DOHH2 (cell line): Measurements from ENCODE around the gene MYO6.

ENCODE experiments used
- H3F3A ChIP-seq: fragments of 200-600 bp; sonication (generic), shearing (Covaris generic); 2 replicates; pipeline ENCODE4 v1.6.0; 2016; ENCODE audit warnings: antibody characterized with exemption, mild to moderate bottlenecking; ENCODE audit not compliant: control insufficient read depth, insufficient read depth
- H3K27ac ChIP-seq: fragments of 200-600 bp; sonication (generic); 2 replicates; pipeline ENCODE4 v1.5.1; 2014; ENCODE audit warnings: low read depth, mild to moderate bottlenecking, low read length, moderate library complexity
- H3K27me3 ChIP-seq: fragments of 200-600 bp; sonication (generic); 2 replicates; pipeline ENCODE4 v1.6.1; 2014; ENCODE audit warnings: mild to moderate bottlenecking, low read length, mixed read lengths; ENCODE audit not compliant: control insufficient read depth
- H3K36me3 ChIP-seq: fragments of 200-600 bp; sonication (generic); 2 replicates; pipeline ENCODE4 v1.6.1; 2014; ENCODE audit warnings: mild to moderate bottlenecking, low read length, moderate library complexity, mixed read lengths; ENCODE audit not compliant: control insufficient read depth
- H3K4me1 ChIP-seq: fragments of 200-600 bp; sonication (generic); 2 replicates; pipeline ENCODE4 v1.6.1; 2014; ENCODE audit warnings: mild to moderate bottlenecking, low read length, mixed read lengths; ENCODE audit not compliant: control insufficient read depth
- H3K4me2 ChIP-seq: fragments of 200-600 bp; sonication (generic); 2 replicates; pipeline ENCODE4 v1.6.0; 2014; ENCODE audit warnings: mild to moderate bottlenecking, low read length, moderate library complexity
- H3K4me3 ChIP-seq: fragments of 200-600 bp; sonication (generic); 2 replicates; pipeline ENCODE4 v1.5.1; 2014; ENCODE audit warnings: mild to moderate bottlenecking, low read length, mixed read lengths
- H3K79me2 ChIP-seq: fragments of 200-600 bp; sonication (generic); 2 replicates; pipeline ENCODE4 v1.6.1; 2014; ENCODE audit warnings: mild to moderate bottlenecking, low read length, mixed read lengths; ENCODE audit not compliant: control insufficient read depth
- H3K9me2 ChIP-seq: fragments of 200-600 bp; sonication (generic); replicated peaks from 2 replicates; pipeline ENCODE4 v1.6.1; 2014; ENCODE audit warnings: mild to moderate bottlenecking, low read length, mixed read lengths; ENCODE audit not compliant: control insufficient read depth
- H3K9me3 ChIP-seq: fragments of 200-600 bp; sonication (generic); 2 replicates; pipeline ENCODE4 v1.6.1; 2014; ENCODE audit warnings: antibody characterized with exemption, low read length, mixed read lengths; ENCODE audit not compliant: control insufficient read depth, insufficient read depth
- H4K20me1 ChIP-seq: fragments of 200-600 bp; sonication (generic); 2 replicates; pipeline ENCODE4 v1.6.0; 2014; ENCODE audit warnings: low read depth, mild to moderate bottlenecking, antibody characterized with exemption, low read length, moderate library complexity; ENCODE audit not compliant: control insufficient read depth, insufficient read depth
- EZH2phosphoT487 ChIP-seq: fragments of 200-600 bp; sonication (generic); IDR thresholded peaks from 2 replicates; pipeline ENCODE4 v1.6.1; 2017; ENCODE audit warnings: borderline replicate concordance, mild to moderate bottlenecking, antibody characterized with exemption, low read length, moderate library complexity, mixed read lengths
- TF ChIP-seq, protein P1 (sequence below): fragments of 200-600 bp; sonication (generic); IDR thresholded peaks from one replicate; pipeline ENCODE4 v1.5.1; 2014; ENCODE audit warnings: antibody characterized with exemption, mild to moderate bottlenecking, low read depth, low read length; ENCODE audit not compliant: poor library complexity, severe bottlenecking

MYO6 gene

DNA sequence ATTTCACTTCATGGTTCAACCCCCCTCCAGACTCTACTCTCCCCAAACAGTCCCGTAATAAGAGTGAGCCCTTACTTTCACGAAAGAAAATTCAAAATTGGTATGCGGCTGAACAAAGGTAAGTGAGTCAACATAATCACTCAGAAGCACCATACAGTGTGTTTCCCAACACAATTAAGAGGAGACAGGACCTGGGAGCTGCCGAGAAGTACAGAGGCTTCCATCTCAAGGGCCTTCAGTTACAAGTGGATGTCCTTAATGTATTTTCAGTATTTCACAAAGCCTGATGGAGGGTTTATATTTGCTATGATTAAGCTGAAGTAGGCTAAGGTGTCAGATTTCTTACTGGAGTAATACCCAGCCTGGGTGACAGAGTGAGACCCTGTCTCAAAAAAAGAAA is 51.1 kb downstream of the MYO6 start:
- H3K79me2 ChIP-seq: no peaks in the 10 kb centered on the region
- H3K4me3 ChIP-seq: no peak overlapping the region

DNA sequence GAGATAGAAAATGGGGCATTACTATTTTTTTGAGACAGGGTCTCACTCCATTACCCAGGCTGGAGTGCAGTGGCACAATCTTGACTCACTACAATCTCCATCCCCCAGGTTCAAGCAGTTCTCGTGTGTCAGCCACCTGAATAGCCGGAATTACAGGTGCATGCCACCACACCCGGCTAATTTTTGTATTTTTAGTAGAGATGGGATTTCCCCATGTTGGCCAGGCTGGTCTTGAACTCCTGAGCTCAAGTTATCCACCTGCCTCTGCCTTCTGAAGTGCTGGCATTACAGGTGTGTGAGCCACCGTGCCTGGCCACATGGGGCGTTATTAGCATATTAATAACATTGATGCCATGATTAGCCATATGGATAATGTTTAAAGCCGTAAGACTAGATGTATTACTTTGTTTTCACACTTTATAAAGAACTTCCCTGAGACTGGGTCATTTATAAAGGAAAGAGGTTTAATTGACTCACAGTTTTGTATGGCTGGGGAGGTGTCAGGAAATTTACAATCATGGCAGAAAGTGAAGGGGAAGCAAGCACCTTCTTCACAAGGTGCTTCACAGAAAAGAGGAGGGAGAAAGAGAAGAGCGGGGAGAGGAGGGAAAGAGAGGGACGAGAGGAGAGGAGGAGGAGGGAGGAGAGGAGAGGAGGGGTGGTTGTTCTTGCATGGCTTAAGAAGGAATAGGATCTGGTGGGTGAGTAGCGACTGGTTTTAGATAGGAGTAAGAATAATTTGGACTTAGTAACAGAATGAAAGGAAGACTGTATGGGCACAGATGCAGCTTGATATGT is 51.9 kb downstream of the MYO6 start:
- no peak overlapping the region for H3K27ac ChIP-seq
- H3K27me3 ChIP-seq: no peaks in the 10 kb centered on the region
- no peak overlapping the region for H3K4me3 ChIP-seq
- TF ChIP-seq EZH2phosphoT487: no peak
- TF ChIP-seq, protein P1, sequence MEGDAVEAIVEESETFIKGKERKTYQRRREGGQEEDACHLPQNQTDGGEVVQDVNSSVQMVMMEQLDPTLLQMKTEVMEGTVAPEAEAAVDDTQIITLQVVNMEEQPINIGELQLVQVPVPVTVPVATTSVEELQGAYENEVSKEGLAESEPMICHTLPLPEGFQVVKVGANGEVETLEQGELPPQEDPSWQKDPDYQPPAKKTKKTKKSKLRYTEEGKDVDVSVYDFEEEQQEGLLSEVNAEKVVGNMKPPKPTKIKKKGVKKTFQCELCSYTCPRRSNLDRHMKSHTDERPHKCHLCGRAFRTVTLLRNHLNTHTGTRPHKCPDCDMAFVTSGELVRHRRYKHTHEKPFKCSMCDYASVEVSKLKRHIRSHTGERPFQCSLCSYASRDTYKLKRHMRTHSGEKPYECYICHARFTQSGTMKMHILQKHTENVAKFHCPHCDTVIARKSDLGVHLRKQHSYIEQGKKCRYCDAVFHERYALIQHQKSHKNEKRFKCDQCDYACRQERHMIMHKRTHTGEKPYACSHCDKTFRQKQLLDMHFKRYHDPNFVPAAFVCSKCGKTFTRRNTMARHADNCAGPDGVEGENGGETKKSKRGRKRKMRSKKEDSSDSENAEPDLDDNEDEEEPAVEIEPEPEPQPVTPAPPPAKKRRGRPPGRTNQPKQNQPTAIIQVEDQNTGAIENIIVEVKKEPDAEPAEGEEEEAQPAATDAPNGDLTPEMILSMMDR: no peak
- no peak overlapping the region for H3K4me2 ChIP-seq
- no peaks in the 10 kb centered on the region for H3K4me1 ChIP-seq
- H3K36me3 ChIP-seq: no peaks in the 10 kb centered on the region
- H3K9me2 ChIP-seq: no peaks in the 10 kb centered on the region
- H3K79me2 ChIP-seq: no peaks in the 10 kb centered on the region
- no peaks in the 10 kb centered on the region for H4K20me1 ChIP-seq
- H3F3A ChIP-seq: no peaks in the 10 kb centered on the region
- no peaks in the 10 kb centered on the region for H3K9me3 ChIP-seq

More for the DNA sequence above, 51.1 kb downstream of the MYO6 start:
- TF ChIP-seq, protein P1: no peak
- no peak for TF ChIP-seq EZH2phosphoT487
- Histone ChIP-seq H3K36me3 (no peaks in the 10 kb centered on the region), H3K9me2 (no peaks in the 10 kb centered on the region), H3K4me1 (no peaks in the 10 kb centered on the region), H3K27ac (no peak overlapping the region), H3K4me2 (no peak overlapping the region), H3K9me3 (no peaks in the 10 kb centered on the region), H3F3A (no peaks in the 10 kb centered on the region), H3K27me3 (no peaks in the 10 kb centered on the region), H4K20me1 (no peaks in the 10 kb centered on the region)

DNA sequence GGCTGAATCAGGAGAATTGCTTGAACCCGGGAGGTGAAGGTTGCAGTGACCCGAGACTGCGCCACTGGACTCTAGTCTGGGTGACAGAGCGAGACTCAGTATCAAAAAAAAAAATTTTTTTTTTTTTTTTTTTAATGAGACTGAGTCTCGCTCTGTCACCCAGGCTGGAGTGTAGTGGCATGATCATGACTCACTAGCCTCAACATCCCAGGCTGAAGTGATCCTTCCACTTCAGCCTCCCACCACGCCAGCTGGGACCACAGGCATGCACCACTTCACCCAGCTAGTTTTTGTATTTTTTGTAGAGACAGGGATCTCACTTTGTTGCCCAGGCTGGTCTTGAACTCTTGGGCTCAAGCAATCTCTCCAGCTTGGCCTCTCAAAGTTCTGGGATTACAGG is 53.3 kb downstream of the MYO6 start:
- no peaks in the 10 kb centered on the region for H3K79me2 ChIP-seq
- H3K36me3 ChIP-seq: no peaks in the 10 kb centered on the region
- no peak overlapping the region for H3K27ac ChIP-seq
- no peaks in the 10 kb centered on the region for H3K9me2 ChIP-seq
- no peak overlapping the region for H3K4me3 ChIP-seq
- H4K20me1 ChIP-seq: no peaks in the 10 kb centered on the region
- H3K9me3 ChIP-seq: no peaks in the 10 kb centered on the region
- no peak for TF ChIP-seq EZH2phosphoT487
- TF ChIP-seq, protein P1: no peak
- no peaks in the 10 kb centered on the region for H3F3A ChIP-seq
- no peak overlapping the region for H3K4me2 ChIP-seq
- H3K27me3 ChIP-seq: no peaks in the 10 kb centered on the region
- H3K4me1 ChIP-seq: no peaks in the 10 kb centered on the region
